Mucosa of rectum (tissue), 2 donors: Measurements from ENCODE around the gene ANKRD55.
"Not testable (repeated sequence)": the region's sequence is repeated elsewhere in the genome, so short reads cannot be mapped to it uniquely, and the experiment has no call there.

Experiments used
- H3K27ac ChIP-seq, 2 donors: one replicate each; pipeline ENCODE4 v1.7.0; 2013; ENCODE audit warnings: inconsistent platforms in 2 of 2, low read depth in 2 of 2, low read length in 2 of 2
- H3K27me3 ChIP-seq, 2 donors: one replicate each; pipeline ENCODE4 v1.7.0; 2013; ENCODE audit warnings: low read length in 2 of 2; ENCODE audit not compliant: control insufficient read depth in 2 of 2, insufficient read depth in 2 of 2
- H3K36me3 ChIP-seq, 2 donors: one replicate each; pipeline ENCODE4 v1.7.0; 2013; ENCODE audit warnings: low read length in 2 of 2; ENCODE audit not compliant: control insufficient read depth in 2 of 2, insufficient read depth in 2 of 2
- H3K4me1 ChIP-seq, 2 donors: one replicate each; pipeline ENCODE4 v1.7.0; 2013; ENCODE audit warnings: low read length in 2 of 2, mild to moderate bottlenecking in 1 of 2; ENCODE audit not compliant: control insufficient read depth in 2 of 2, insufficient read depth in 2 of 2
- H3K4me3 ChIP-seq, 2 donors: one replicate each; pipeline ENCODE4 v1.7.0; 2013; ENCODE audit warnings: low read length in 2 of 2
- H3K9ac ChIP-seq, 2 donors: one replicate each; pipeline ENCODE4 v1.7.0; 2013; ENCODE audit warnings: low read length in 2 of 2, low read depth in 1 of 2, mild to moderate bottlenecking in 1 of 2
- H3K9me3 ChIP-seq, 2 donors: one replicate each; pipeline ENCODE4 v1.7.0; 2013; ENCODE audit warnings: low read length in 2 of 2; ENCODE audit not compliant: control insufficient read depth in 2 of 2
- donor health status: healthy.
- donor health status: Normal muscosa, but diverticular disease.

ANKRD55 gene

GRCh38 chr5:56270058-56270457, 36.9 kb upstream of the ANKRD55 start:
- H3K4me3 ChIP-seq, result no peak overlapping the region
- no peaks in the 10 kb centered on the region for H3K27me3 ChIP-seq
- H3K9me3 ChIP-seq, result no peaks in the 10 kb centered on the region
- H3K36me3 ChIP-seq, result no peaks in the 10 kb centered on the region
- no peaks in the 10 kb centered on the region for H3K4me1 ChIP-seq
- no peak overlapping the region for H3K27ac ChIP-seq
- H3K9ac ChIP-seq, result no peak overlapping the region

DNA sequence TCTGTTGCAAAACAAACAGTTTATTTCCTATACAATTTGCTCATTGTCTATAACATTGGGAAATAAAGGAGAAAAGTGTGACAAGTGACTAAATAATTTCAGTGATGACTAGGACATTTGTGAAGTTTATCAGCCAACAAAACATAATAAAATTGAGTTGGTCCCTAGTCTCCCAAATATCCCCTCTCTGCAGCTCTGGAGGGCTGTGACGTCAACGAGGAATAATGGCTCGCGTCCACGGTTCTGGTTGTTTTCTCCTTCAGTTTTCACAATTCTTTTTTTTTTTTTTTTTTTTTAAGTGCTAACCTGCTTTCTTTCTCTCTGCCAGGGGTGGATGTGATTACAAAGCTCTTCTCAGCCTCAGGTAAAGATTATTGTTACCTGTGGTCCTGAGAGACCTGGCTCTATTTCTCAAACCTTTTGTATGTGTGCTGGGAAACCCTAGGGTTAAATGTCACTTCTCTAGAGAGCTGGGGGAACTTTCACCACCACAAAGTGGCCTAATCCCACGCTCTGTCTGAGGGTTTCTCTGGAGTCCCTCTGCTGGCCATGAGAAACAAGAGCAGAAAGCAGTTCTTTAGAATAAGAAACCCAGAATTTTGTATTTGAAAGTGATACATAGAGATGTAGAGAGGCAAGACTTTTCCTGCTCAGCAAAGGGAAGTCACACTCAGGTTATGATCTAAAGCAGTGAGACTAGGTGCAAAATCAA, 36.2 kb upstream of the ANKRD55 start:
- Histone ChIP-seq H3K27ac (no peak overlapping the region), H3K9me3 (no peaks in the 10 kb centered on the region), H3K27me3 (no peaks in the 10 kb centered on the region), H3K4me1 (no peaks in the 10 kb centered on the region), H3K4me3 (no peak overlapping the region), H3K36me3 (no peaks in the 10 kb centered on the region), H3K9ac (no peak overlapping the region)

GRCh38 chr5:56268707-56269106, 35.6 kb upstream of the ANKRD55 start:
- not testable (repeated sequence) for H3K27me3 ChIP-seq, H3K4me1 ChIP-seq, H3K36me3 ChIP-seq, H3K4me3 ChIP-seq, H3K9ac ChIP-seq, H3K9me3 ChIP-seq, H3K27ac ChIP-seq

DNA sequence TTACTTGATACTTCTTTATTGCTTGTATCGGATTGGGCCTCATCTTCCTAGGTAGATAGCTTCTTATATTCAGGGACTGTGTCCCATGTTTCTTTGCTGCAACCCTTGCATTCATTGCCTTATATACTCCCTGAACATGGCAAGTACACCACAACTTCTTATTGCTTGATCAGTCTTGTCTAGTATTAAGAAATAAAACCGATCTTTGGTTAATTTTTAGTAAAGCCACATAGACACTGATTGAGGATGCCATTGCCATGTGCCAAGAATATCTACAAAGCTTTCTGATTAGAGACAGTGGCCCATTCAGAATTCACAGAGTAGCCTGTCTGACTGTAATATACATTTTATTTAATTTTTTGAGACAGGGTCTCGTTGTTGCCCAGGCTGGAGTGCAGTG, 34.7 kb upstream of the ANKRD55 start:
- Histone ChIP-seq H3K9me3 (no peaks in the 10 kb centered on the region), H3K9ac (no peak overlapping the region), H3K36me3 (no peaks in the 10 kb centered on the region), H3K27me3 (no peaks in the 10 kb centered on the region), H3K4me3 (no peak overlapping the region), H3K27ac (no peak overlapping the region), H3K4me1 (no peaks in the 10 kb centered on the region)

GRCh38 chr5:56264417-56265025, 31.4 kb upstream of the ANKRD55 start:
- H3K9ac ChIP-seq, result no peak overlapping the region
- no peaks in the 10 kb centered on the region for H3K27me3 ChIP-seq
- no peaks in the 10 kb centered on the region for H3K36me3 ChIP-seq
- H3K27ac ChIP-seq, result no peak overlapping the region
- no peak overlapping the region for H3K4me3 ChIP-seq
- H3K4me1 ChIP-seq, result no peaks in the 10 kb centered on the region
- H3K9me3 ChIP-seq, result no peaks in the 10 kb centered on the region

DNA sequence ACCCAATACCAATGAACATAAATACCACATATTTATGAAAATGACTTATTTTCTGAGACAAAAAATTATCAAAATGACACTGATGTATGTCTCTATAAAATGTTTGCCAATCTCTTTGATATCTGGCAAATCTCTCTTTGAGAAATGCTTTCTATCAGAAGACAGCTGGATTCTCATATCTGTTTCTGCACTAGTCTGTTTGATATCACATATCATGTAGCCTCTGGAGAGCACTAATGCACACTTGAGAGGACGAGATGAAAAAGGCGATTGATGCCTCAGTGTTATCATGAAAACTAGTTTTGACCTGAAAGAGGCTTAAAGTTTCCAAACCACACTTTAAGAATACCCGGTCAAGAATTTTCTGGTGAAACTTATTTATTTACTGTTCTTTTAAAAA, 29.1 kb upstream of the ANKRD55 start:
- H3K27ac ChIP-seq, result no peak overlapping the region
- H3K27me3 ChIP-seq, result no peaks in the 10 kb centered on the region
- H3K4me1 ChIP-seq, result no peaks in the 10 kb centered on the region
- H3K4me3 ChIP-seq, result no peak overlapping the region
- H3K36me3 ChIP-seq, result no peaks in the 10 kb centered on the region
- H3K9me3 ChIP-seq, result no peaks in the 10 kb centered on the region
- no peak overlapping the region for H3K9ac ChIP-seq

- H3K9me3 ChIP-seq, result no peaks in the 10 kb centered on the region
- no peak overlapping the region for H3K4me3 ChIP-seq
- H3K4me1 ChIP-seq, result no peaks in the 10 kb centered on the region
- H3K27me3 ChIP-seq, result no peaks in the 10 kb centered on the region
- H3K27ac ChIP-seq, result no peak overlapping the region
- H3K9ac ChIP-seq, result no peak overlapping the region
- H3K36me3 ChIP-seq, result no peaks in the 10 kb centered on the region
These were observed 25.9 kb upstream of the ANKRD55 start for GRCh38 chr5:56259002-56259511.

DNA sequence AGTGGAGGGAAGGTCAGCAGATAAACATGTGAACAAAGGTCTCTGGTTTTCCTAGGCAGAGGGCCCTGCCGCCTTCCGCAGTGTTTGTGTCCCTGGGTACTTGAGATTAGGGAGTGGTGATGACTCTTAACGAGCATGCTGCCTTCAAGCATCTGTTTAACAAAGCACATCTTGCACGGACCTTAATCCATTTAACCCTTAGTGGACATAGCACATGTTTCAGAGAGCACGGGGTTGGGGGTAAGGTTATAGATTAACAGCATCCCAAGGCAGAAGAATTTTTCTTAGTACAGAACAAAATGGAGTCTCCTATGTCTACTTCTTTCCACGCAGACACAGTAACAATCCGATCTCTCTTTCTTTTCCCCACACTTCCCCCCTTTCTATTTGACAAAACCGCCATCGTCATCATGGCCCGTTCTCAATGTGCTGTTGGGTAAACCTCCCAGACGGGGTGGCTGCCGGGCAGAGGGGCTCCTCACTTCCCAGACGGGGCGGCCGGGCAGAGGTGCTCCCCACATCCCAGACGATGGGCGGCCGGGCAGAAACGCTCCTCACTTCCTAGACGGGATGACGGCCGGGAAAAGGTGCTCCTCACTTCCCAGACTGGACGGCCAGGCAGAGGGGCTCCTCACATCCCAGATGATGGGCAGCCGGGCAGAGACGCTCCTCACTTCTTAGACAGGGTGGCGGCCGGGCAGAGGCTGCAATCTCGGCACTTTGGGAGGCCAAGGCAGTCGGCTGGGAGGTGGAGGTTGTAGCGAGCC, 24.8 kb upstream of the ANKRD55 start:
- not testable (repeated sequence) for H3K4me1 ChIP-seq, H3K27me3 ChIP-seq, H3K27ac ChIP-seq, H3K9me3 ChIP-seq, H3K4me3 ChIP-seq, H3K9ac ChIP-seq, H3K36me3 ChIP-seq

DNA sequence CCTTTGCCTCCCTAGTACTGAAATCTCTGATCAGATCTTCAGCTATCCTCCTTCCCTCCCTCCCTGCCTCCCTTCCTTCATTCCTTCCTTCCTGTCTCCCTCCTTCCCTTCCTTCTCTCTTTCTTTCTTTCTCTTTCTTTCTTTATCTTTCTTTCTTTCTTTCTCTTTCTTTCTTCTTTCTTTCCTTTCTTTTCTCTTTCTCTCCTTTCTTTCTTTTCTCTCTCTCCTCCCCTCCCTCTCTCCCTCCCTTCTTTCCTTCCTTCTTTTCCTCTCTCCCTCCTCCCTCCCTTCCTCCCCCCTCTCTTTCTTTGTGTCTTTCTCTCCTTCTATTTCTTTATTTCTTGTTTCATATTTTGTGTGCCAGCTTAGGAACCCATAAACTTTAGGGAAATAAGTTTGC, 23.9 kb upstream of the ANKRD55 start:
- H3K4me3 ChIP-seq, result no peak overlapping the region
- H3K9ac ChIP-seq, result no peak overlapping the region
- no peaks in the 10 kb centered on the region for H3K27me3 ChIP-seq
- no peaks in the 10 kb centered on the region for H3K9me3 ChIP-seq
- no peak overlapping the region for H3K27ac ChIP-seq
- H3K36me3 ChIP-seq, result no peaks in the 10 kb centered on the region
- H3K4me1 ChIP-seq, result no peaks in the 10 kb centered on the region

GRCh38 chr5:56255502-56255901, 22.4 kb upstream of the ANKRD55 start:
- no peak overlapping the region for H3K27ac ChIP-seq
- no peak overlapping the region for H3K4me3 ChIP-seq
- no peaks in the 10 kb centered on the region for H3K36me3 ChIP-seq
- H3K27me3 ChIP-seq, result no peaks in the 10 kb centered on the region
- no peaks in the 10 kb centered on the region for H3K4me1 ChIP-seq
- no peak overlapping the region for H3K9ac ChIP-seq
- H3K9me3 ChIP-seq, result no peaks in the 10 kb centered on the region
